Measurements from ENCODE around the gene CLEC4C.

The CLEC4C gene

DNA sequence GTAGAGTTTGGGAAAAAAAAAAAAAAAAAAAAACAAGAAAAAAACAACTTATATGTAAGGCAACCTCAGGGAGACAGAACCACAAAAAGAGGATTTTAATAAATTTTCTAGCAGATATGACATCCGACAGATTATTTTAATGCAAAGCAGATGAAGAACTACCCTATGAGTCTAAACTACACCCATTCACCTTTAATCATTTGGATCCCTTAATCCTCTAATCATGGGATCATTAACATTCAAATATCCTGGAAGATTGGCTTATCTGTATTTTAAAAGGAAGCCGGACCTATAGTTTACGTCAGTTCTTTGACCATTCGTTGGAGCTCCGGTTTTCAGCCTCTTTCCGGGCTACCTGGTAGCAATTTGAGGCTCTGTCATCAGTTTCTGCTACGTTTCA, 36.0 kb downstream of the CLEC4C start, which contains the start of gene DPPA3:
Gene DPPA3, plus strand, starts transcription at position 301 of the 400 bp plus-strand sequence. CDS start 138 bp downstream, outside the sequence.
- Histone ChIP-seq H3K4me3 (ENCODE audit: low read depth, low read length) (no peak within 1 kb of the TSS), H3K27me3 (replicated peaks) (no peaks in the 10 kb centered on the region), H3K27ac (no peak within 1 kb of the TSS), H3K36me3 (replicated peaks) (no peaks in the 10 kb centered on the region)
- in situ Hi-C loops (cut with HindIII; ENCODE audit: low pct_ligation_motif_present, low sequenced_read_pairs) = no loop called here
- TF ChIP-seq, protein P1, sequence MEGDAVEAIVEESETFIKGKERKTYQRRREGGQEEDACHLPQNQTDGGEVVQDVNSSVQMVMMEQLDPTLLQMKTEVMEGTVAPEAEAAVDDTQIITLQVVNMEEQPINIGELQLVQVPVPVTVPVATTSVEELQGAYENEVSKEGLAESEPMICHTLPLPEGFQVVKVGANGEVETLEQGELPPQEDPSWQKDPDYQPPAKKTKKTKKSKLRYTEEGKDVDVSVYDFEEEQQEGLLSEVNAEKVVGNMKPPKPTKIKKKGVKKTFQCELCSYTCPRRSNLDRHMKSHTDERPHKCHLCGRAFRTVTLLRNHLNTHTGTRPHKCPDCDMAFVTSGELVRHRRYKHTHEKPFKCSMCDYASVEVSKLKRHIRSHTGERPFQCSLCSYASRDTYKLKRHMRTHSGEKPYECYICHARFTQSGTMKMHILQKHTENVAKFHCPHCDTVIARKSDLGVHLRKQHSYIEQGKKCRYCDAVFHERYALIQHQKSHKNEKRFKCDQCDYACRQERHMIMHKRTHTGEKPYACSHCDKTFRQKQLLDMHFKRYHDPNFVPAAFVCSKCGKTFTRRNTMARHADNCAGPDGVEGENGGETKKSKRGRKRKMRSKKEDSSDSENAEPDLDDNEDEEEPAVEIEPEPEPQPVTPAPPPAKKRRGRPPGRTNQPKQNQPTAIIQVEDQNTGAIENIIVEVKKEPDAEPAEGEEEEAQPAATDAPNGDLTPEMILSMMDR (IDR thresholded peaks at IDR 0.05; ENCODE audit: low read depth, low read length, missing control alignments) = no peak
- DNase-seq = no peak

- Histone ChIP-seq H3K4me3 (ENCODE audit: low read depth, low read length) (no peak overlapping the region), H3K27ac (no peak overlapping the region), H3K27me3 (replicated peaks) (no peaks in the 10 kb centered on the region), H3K36me3 (replicated peaks) (no peaks in the 10 kb centered on the region)
- no peak for DNase-seq
- TF ChIP-seq, protein P1 (IDR thresholded peaks at IDR 0.05; ENCODE audit: low read depth, low read length, missing control alignments) = no peak
- in situ Hi-C loops (cut with HindIII; ENCODE audit: low pct_ligation_motif_present, low sequenced_read_pairs) = no loop called here
Measured at GRCh38 chr12:7709969-7710675, 37.1 kb downstream of the CLEC4C start.

- H3K27ac ChIP-seq = no peak overlapping the region
- TF ChIP-seq, protein P1 (IDR thresholded peaks at IDR 0.05; ENCODE audit: low read depth, low read length, missing control alignments) = no peak
- H3K4me3 ChIP-seq (ENCODE audit: low read depth, low read length) = no peak overlapping the region
- in situ Hi-C loops (cut with HindIII; ENCODE audit: low pct_ligation_motif_present, low sequenced_read_pairs) = no loop called here
- H3K36me3 ChIP-seq (replicated peaks) = no peaks in the 10 kb centered on the region
- no peak for DNase-seq
- no peaks in the 10 kb centered on the region for H3K27me3 ChIP-seq (replicated peaks)
Measured at GRCh38 chr12:7705846-7706245, 41.3 kb downstream of the CLEC4C start.

- in situ Hi-C loops (cut with HindIII; ENCODE audit: low pct_ligation_motif_present, low sequenced_read_pairs) = no loop called here
- TF ChIP-seq, protein P1 (IDR thresholded peaks at IDR 0.05; ENCODE audit: low read depth, low read length, missing control alignments) = no peak
- Histone ChIP-seq H3K36me3 (replicated peaks) (no peaks in the 10 kb centered on the region), H3K27ac (no peak within 1 kb of the TSS), H3K4me3 (ENCODE audit: low read depth, low read length) (no peak within 1 kb of the TSS), H3K27me3 (replicated peaks) (no peaks in the 10 kb centered on the region)
- no peak for DNase-seq
Measured at GRCh38 chr12:7695566-7696197, 51.5 kb downstream of the CLEC4C start, which contains the start of gene GDF3. TSS of gene GDF3 (minus strand) at chr12:7695775. CDS start at chr12:7695728, 47 bp downstream.

GRCh38 chr12:7695237-7695560, 52.0 kb downstream of the CLEC4C start:
- Histone ChIP-seq H3K4me3 (ENCODE audit: low read depth, low read length) (no peak overlapping the region), H3K36me3 (replicated peaks) (no peaks in the 10 kb centered on the region), H3K27me3 (replicated peaks) (no peaks in the 10 kb centered on the region), H3K27ac (no peak overlapping the region)
- TF ChIP-seq, protein P1 (IDR thresholded peaks at IDR 0.05; ENCODE audit: low read depth, low read length, missing control alignments) = no peak
- in situ Hi-C loops (cut with HindIII; ENCODE audit: low pct_ligation_motif_present, low sequenced_read_pairs) = no loop called here
- DNase-seq = no peak

Data from brain microvascular endothelial cell (primary cell).